Loucy (cell line): ENCODE results near the gene ELMO2.

Experiments used
- H2AFZ ChIP-seq: fragments of 200-600 bp; sonication (generic); 2 replicates; pipeline ENCODE4 v1.6.0; 2016; ENCODE audit warnings: antibody characterized with exemption, mild to moderate bottlenecking, low read length, moderate library complexity
- H3F3A ChIP-seq: fragments of 200-600 bp; 2 replicates; pipeline ENCODE4 v1.6.0; 2016; ENCODE audit warnings: antibody characterized with exemption, low read depth, mild to moderate bottlenecking
- H3K27me3 ChIP-seq: fragments of 200-600 bp; sonication (generic); 2 replicates; pipeline ENCODE4 v1.6.1; 2014; ENCODE audit warnings: low read length, mild to moderate bottlenecking; ENCODE audit not compliant: insufficient read depth, poor library complexity, severe bottlenecking
- H3K36me3 ChIP-seq: fragments of 200-600 bp; sonication (generic); 2 replicates; pipeline ENCODE4 v1.6.1; 2016; ENCODE audit warnings: low read length; ENCODE audit not compliant: insufficient read depth
- H3K4me1 ChIP-seq: fragments of 200-600 bp; sonication (generic); 2 replicates; pipeline ENCODE4 v1.5.1; 2014; ENCODE audit warnings: low read length, mild to moderate bottlenecking; ENCODE audit not compliant: insufficient read depth, poor library complexity, severe bottlenecking
- H3K4me2 ChIP-seq: fragments of 200-600 bp; sonication (generic); 2 replicates; pipeline ENCODE4 v1.6.0; 2014; ENCODE audit warnings: antibody characterized with exemption, low read length, low read depth, mild to moderate bottlenecking; ENCODE audit not compliant: poor library complexity, severe bottlenecking
- H3K4me3 ChIP-seq: fragments of 200-600 bp; sonication (generic); 2 replicates; pipeline ENCODE4 v1.5.1; 2014; ENCODE audit warnings: low read length, mild to moderate bottlenecking, mixed read lengths; ENCODE audit not compliant: poor library complexity, severe bottlenecking
- H3K79me2 ChIP-seq: fragments of 200-600 bp; sonication (generic); 2 replicates; pipeline ENCODE4 v1.6.1; 2014; ENCODE audit warnings: low read length; ENCODE audit not compliant: insufficient read depth
- H3K9ac ChIP-seq: fragments of 200-600 bp; sonication (generic); 2 replicates; pipeline ENCODE4 v1.6.0; 2014; ENCODE audit warnings: mild to moderate bottlenecking, low read depth, low read length, moderate library complexity; ENCODE audit not compliant: poor library complexity, severe bottlenecking
- H3K9me2 ChIP-seq: fragments of 200-600 bp; sonication (generic); replicated peaks from 2 replicates; pipeline ENCODE4 v1.6.1; 2016; ENCODE audit warnings: low read depth, low read length, mixed read lengths
- H3K9me3 ChIP-seq: fragments of 200-600 bp; sonication (generic); 2 replicates; pipeline ENCODE4 v1.6.1; 2014; ENCODE audit warnings: mild to moderate bottlenecking, antibody characterized with exemption, low read length, low read depth; ENCODE audit not compliant: insufficient read depth
- H4K20me1 ChIP-seq: fragments of 200-600 bp; sonication (generic); 2 replicates; pipeline ENCODE4 v1.6.0; 2014; ENCODE audit warnings: antibody characterized with exemption, low read length, mild to moderate bottlenecking; ENCODE audit not compliant: insufficient read depth, poor library complexity, severe bottlenecking
- CTCF ChIP-seq: fragments of 200-600 bp; sonication (generic); conservative IDR thresholded peaks from 2 replicates; pipeline ENCODE4 v1.5.1; 2014; ENCODE audit warnings: mild to moderate bottlenecking, antibody characterized with exemption, low read length
- EZH2phosphoT487 ChIP-seq: fragments of 200-600 bp; IDR thresholded peaks from 2 replicates; pipeline ENCODE4 v1.6.1; 2018; ENCODE audit warnings: antibody characterized with exemption, mild to moderate bottlenecking, moderate library complexity, borderline replicate concordance

Gene ELMO2

GRCh38 chr20:46400828-46401477, 5.5 kb downstream of the ELMO2 start:
- Histone ChIP-seq H3K4me3 (peak overlapping the region; percentile 49), H3K79me2 (peaks cover 71% of the 10 kb centered on the region), H4K20me1 (peaks cover 58% of the 10 kb centered on the region), H3K9me3 (no peaks in the 10 kb centered on the region), H3F3A (peaks cover 4% of the 10 kb centered on the region; the same call in 1 of the 2 replicates), H2AFZ (no peak overlapping the region), H3K36me3 (peaks cover 11% of the 10 kb centered on the region; the same call in 1 of the 2 replicates), H3K4me1 (peaks cover 56% of the 10 kb centered on the region), H3K4me2 (peak overlapping the region; percentile 69), H3K9ac (peak overlapping the region; percentile 30), H3K27me3 (no peaks in the 10 kb centered on the region), H3K9me2 (no peaks in the 10 kb centered on the region)
- TF ChIP-seq CTCF (no peak), EZH2phosphoT487 (no peak)

DNA sequence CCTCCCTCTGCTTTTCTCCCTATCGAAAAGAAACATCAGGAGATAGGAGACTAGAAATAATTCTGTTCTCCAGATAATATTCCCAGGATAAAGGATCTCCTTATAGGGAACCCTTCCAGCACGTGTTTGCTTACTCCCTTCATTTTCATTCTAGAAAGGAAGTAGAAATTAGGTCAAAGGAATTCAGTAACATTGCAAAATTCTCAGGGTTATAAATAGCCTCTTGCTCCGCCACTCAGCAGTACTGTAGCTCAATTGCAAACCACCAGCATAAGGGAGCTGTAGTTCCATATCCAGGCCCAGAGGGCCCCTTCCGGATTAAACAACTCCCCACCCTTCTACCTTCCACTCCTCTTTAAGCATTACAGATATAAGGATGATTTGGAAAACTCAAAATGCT, 6.2 kb downstream of the ELMO2 start:
- no peak for TF ChIP-seq CTCF
- TF ChIP-seq EZH2phosphoT487 = no peak
- H3K79me2 ChIP-seq = peaks cover 73% of the 10 kb centered on the region
- peak overlapping the region; percentile 49 for H3K4me3 ChIP-seq
- H3K36me3 ChIP-seq = peaks cover 11% of the 10 kb centered on the region; the same call in 1 of the 2 replicates
- H3K9me3 ChIP-seq = no peaks in the 10 kb centered on the region
- no peak overlapping the region for H2AFZ ChIP-seq
- H3K27me3 ChIP-seq = no peaks in the 10 kb centered on the region
- H3K4me2 ChIP-seq = peak overlapping the region; percentile 69
- H3K9ac ChIP-seq = peak overlapping the region; percentile 30
- peaks cover 4% of the 10 kb centered on the region; the same call in 1 of the 2 replicates for H3F3A ChIP-seq
- peaks cover 55% of the 10 kb centered on the region for H3K4me1 ChIP-seq
- no peaks in the 10 kb centered on the region for H3K9me2 ChIP-seq
- H4K20me1 ChIP-seq = peaks cover 56% of the 10 kb centered on the region

- H3K79me2 ChIP-seq = peaks cover 66% of the 10 kb centered on the region
- peak overlapping the region; percentile 69 for H3K4me2 ChIP-seq
- H3K9me3 ChIP-seq = no peaks in the 10 kb centered on the region
- H3K4me1 ChIP-seq = peaks cover 49% of the 10 kb centered on the region
- peaks cover 48% of the 10 kb centered on the region for H4K20me1 ChIP-seq
- no peaks in the 10 kb centered on the region for H3K27me3 ChIP-seq
- H3K9me2 ChIP-seq = no peaks in the 10 kb centered on the region
- peaks cover 17% of the 10 kb centered on the region; the same call in 1 of the 2 replicates for H3K36me3 ChIP-seq
- H3K4me3 ChIP-seq = no peak overlapping the region
- no peak overlapping the region for H2AFZ ChIP-seq
- no peak overlapping the region for H3K9ac ChIP-seq
- TF ChIP-seq EZH2phosphoT487 = no peak
- no peak for TF ChIP-seq CTCF
- peaks cover 4% of the 10 kb centered on the region; the same call in 1 of the 2 replicates for H3F3A ChIP-seq
These were observed 7.0 kb downstream of the ELMO2 start for GRCh38 chr20:46399401-46399800.
